ENCODE measurements around the gene CZIB.
"Not testable (repeated sequence)": the region's sequence is repeated elsewhere in the genome, so short reads cannot be mapped to it uniquely, and the experiment has no call there.

Gene CZIB

DNA sequence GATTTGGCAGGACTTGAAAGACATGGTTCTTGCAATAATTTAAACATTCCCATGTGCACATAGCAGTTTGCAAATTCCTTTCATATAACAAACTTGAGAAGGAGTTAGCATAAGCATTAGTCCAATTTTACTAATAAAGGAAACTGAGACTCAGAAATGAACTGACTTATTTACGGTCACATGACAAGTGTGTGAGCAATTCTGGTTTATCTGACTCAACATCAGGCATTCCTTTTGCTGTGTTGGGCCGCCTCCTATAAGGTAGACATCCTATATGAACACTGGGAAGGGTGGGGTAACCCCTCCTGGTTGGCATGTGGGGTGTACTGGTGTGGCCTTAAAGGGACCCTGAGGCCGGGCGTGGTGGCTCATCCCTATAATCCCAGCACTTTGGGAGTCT, 32.3 kb downstream of the CZIB start:
- DNase-seq, result no peak

DNA sequence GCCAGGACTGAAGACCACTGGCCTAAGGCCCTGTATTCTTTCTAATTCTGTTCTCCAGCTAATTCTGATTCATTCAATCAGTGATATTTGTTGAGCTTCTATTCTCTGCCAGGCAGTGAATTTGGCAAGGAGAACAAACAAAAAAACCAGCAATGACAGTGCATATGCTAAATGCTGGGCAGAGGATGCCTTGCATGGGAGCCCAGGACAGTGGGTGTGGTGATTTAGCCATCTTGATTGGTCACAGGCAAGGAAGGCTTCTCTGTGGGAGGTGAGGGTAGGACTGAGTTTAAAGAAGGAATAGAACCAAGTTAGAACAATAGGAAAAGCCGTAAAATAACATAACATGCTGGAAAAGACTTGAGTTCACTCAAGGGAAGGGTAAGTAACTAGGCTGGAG, 33.0 kb downstream of the CZIB start:
- no peak for DNase-seq

DNA sequence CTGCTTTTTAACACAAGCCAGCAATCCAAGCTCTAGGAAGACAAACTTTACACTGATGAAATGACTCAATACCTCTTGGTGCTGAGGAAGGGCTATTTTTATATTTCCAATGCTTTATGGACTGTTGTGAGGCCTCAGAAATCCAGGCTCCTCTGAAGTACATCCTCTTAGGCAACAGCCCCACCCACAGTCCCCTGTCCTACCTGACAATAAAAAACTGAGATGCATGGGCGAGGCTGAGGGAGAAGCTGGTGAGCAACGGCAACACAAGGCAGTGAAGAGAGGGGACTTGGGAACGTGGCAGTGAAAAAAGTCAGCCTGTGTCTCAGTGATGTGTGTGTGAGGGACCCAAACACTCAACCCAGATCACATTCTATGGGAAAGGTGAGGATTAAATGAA, 33.9 kb downstream of the CZIB start:
- DNase-seq, result no peak

GRCh38 chr1:53185955-53186297, 34.5 kb downstream of the CZIB start:
- DNase-seq, result not testable (repeated sequence)

DNA sequence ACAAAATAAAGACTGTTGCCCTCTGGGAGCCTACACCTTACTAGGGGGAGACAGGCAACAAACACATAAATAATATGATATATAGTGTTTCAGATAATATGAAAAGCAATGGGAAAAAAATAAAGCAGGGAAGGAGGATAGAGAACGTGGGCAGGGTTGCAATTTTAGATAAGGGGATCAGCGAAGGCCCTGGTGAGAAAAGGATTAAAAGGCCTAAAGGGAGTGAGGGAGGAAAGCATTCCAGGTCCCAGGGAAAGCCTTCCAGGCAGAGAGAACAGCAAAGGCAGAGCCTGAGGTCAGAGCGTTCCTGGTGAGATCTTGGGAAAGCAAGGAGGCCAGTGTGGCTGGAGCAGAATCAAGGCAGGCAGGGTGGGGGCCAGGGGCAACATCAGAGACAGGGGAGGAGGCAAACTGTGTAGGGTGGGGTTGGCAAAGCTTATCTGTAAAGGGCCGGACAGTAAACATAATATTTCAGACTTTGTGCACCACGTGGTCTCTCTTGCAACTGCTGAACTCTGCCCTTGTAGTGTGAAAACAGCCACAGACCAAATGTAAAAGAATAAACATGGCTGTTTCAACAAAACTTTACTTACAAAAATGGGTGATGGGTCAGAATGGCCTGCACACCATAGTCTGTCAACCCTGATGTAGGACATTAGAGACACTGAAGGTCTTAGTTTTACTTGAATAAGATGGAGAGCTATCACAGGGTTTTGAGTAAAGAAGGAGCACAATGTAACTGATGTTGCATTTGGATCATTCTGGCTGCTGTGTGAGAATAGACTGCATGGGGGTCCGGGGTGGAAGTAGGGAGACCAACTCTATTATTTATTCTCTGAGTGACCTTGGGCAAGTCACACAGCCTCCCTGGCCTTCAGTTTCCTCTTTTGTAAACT, 37.1 kb downstream of the CZIB start:
- DNase-seq, result no peak

- no peak for DNase-seq
Observed at GRCh38 chr1:53182716-53183094, 37.7 kb downstream of the CZIB start.

- peak; percentile 82 for DNase-seq
Observed at GRCh38 chr1:53182111-53182593, 38.3 kb downstream of the CZIB start.

DNA sequence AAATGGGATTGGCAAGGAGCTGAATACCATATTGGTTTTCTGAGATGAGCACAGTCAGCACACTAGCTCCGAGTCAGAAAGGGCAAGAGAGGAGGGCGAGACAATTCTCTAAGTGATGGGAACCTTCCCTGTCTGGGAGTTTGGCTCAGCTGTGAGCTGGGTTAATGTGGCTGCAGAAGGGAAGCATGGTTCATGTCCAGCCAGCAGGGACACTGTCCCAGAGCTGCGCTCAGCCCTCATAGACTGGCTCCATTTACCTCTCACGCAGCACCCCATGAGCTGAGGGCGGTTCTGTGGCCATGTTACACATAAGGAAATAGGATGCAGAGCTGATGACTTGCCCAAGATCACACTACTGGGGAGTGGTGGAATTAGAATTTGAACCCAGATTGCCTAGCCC, 39.5 kb downstream of the CZIB start:
- DNase-seq, result no peak

- no peak for DNase-seq
Observed at GRCh38 chr1:53180226-53180625, 40.2 kb downstream of the CZIB start.

DNA sequence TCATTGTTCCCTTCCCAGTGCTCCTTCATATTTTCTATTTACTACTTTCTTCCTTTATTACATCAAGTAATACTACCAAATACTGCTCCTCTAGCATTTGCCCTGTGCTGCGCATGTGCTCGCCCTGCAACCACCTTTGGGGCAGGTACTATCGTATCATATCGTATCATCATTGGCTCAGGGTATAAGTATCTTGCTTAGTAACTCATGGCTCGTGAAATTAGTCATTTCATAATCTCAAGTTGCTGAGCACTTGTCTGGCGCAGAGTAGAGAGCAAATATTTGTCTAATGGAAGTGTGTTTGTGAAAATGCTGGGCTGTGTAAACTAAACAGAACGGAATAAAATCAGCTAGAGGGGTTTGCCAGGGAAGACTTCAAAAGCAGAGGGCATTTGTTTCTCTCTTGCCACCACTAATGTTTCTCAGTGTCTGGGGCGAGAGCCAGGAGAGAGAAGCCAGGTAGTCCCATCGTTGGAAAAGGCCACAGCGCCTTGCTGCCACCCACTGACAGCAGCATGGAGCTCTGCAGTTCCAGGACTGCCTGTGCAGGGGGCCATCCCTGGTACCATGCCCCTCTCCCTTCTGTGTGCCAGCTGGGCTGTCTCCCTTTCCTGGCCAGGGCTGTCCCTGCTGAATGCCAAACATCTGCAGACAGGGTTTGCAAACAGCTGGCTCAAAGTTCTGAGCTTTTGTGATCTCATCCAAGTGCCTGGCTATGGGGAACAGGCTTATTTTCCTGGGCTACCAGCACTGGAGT, 43.8 kb downstream of the CZIB start:
- DNase-seq, result no peak

DNA sequence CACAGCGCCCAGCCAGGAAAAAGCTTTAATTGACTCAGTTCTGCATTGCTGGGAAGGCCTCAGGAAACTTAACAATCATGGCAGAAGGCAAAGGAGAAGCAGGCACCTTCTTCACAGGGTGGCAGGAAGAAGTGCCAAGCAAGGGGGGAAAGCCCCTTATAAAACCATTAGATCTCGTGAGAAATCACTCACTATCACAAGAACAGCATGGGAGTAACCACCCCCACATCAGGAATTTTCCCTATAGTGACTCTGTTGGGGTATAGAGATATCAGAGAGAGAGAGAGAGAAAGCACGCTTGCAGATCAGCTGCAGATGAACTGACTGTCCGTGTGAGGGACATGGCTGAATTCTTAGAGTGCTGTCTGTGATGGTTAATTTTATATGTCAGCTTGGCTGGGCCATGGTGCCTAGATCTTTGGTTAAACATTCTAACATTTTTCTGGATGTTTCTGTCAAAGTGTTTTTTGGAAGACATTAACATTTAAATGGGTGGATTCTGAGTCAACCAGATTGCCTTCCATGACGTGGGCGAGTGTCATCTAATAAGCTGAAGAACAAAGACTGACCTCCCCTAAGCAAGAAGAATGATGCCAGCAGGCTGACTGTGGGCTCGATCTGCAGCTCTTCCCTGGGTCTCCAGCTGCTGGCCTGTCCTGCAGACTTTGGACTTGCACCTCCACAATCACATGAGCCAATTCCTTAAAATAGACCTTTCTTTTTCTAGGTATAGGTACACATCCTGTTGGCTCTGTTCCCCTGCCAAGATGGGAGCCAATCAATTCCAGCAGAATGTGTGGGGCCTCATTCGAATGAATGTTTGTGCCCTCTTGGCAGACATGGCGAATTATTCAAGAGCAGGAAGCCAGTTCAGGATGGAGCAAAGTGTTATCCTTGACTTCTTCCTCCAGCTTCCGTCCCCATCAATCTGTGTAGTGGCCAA, 45.2 kb downstream of the CZIB start:
- no peak for DNase-seq

GRCh38 chr1:53172426-53173128, 47.9 kb downstream of the CZIB start:
- no peak for DNase-seq

DNA sequence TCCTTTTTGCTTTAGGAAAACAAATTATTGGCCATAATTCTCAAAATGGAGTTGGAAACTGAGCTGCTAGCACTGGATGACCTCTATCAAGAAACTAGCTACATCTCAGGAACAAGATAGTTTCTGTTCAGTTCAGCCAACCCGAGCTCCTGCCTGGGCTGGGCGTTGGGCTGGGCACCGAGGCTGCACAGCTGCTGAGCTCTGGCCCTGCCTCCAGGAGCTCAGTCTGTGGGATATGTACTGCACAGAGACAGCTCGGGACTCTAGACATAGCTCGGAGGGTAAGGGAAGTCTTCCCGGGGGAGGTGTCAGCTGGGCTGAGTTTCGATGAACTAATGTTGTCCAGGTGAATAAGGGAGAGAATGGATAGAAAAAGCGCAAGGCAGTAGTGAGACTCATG, 53.5 kb downstream of the CZIB start:
- DNase-seq, result no peak

GRCh38 chr1:53166366-53166765, 54.1 kb downstream of the CZIB start:
- no peak for DNase-seq

GRCh38 chr1:53165408-53165961, 54.9 kb downstream of the CZIB start:
- no peak for DNase-seq
